ENCODE results near the gene ZNF70. TPM values are rescaled to one million over a fixed set of nuclear protein-coding genes. Genes with fewer than 3 reads are reported as not detected.

Gene ZNF70
- total RNA-seq, 2 donors from 2014 or later, result 2.8 to 3.5 TPM

DNA sequence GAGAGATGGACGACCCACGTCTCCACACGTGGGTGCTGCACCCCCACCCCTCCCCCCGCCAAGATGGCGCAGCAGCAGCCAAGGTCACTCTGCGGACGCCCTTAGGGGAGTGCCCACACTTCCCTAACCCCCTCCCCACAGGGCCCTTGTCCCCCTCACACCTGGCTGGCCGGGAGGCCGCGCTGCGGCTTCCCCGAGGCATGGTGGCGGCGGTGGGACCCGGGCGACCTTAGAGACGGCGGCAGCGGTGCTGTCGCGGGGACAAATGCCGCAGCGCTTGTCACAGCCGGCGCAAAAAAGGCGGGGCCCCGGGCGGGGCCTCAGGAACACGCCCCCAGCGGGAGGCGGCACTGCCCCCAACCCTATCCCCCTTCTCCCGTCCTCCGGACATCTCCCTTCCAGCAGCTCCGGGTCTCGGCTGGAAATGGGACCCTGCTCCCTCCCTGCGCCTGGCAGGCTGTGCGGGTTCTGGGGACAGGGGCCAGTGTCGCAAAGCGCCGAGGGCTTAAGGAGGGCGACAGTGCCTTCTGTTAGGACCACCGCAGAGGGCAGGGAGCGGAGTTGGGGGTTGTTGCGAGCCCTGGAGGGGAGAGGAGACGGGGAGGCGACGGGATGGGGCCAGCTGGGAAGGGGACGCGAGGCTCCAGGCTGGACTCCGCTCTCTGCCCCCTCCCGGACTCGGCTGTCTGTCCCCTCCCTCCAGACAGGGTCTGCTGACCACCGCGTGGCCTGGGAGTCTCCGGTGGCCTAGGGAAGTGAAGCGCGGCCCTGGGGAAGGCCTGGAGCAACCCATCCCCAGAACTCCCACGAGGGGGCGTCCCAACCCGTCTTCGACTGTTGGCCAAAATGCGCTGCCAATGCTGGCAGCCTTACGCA is 17.0 kb upstream of the ZNF70 start, which contains the start of gene CHCHD10:
CHCHD10 (minus strand) TSS at position 300 of the 876 bp plus-strand sequence; CDS start at position 202, 98 bp downstream.
- no peaks in the 10 kb centered on the region for H3K36me3 ChIP-seq
- TF ChIP-seq, protein P1, sequence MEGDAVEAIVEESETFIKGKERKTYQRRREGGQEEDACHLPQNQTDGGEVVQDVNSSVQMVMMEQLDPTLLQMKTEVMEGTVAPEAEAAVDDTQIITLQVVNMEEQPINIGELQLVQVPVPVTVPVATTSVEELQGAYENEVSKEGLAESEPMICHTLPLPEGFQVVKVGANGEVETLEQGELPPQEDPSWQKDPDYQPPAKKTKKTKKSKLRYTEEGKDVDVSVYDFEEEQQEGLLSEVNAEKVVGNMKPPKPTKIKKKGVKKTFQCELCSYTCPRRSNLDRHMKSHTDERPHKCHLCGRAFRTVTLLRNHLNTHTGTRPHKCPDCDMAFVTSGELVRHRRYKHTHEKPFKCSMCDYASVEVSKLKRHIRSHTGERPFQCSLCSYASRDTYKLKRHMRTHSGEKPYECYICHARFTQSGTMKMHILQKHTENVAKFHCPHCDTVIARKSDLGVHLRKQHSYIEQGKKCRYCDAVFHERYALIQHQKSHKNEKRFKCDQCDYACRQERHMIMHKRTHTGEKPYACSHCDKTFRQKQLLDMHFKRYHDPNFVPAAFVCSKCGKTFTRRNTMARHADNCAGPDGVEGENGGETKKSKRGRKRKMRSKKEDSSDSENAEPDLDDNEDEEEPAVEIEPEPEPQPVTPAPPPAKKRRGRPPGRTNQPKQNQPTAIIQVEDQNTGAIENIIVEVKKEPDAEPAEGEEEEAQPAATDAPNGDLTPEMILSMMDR (IDR thresholded peaks at IDR 0.05), result peak; percentile 85
- H3K4me1 ChIP-seq, result peaks cover 10% of the 10 kb centered on the region

DNA sequence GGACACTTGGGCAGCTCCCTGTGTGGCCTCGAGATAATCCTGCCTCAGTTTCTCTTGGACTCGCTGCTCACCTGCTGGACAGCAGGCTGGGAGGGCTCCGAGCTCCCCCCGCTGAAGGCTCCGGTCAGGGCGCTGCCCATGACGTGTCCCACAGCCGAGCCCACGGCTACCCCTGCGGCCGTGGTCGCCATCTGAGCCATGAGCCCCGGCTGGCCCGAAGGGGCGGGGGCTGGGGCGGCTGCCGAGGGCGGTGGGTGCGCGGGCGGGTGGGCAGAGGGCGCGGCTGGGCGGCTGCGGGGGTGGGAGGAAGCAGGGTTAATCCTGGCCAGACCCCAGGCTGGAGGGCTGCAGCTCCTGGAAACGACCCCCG is 16.4 kb upstream of the ZNF70 start:
- intact Hi-C loops (cut with DNase I), result loop anchor here (5.0 kb wide), 1 partner anchor 80 kb away; no protein-coding TSS in a partner anchor
- Histone ChIP-seq H3K9ac (ENCODE audit: low read depth in 2 of 2, low read length in 2 of 2) (peak overlapping the region; percentile 94 to 95), H3K27me3 (no peaks in the 10 kb centered on the region), H3K27ac (peak overlapping the region; percentile 77), H3K4me1 (peaks cover 10% of the 10 kb centered on the region), H3K36me3 (no peaks in the 10 kb centered on the region), H3K4me3 (peak overlapping the region; percentile 80), H3K9me3 (no peaks in the 10 kb centered on the region)
- no peak for DNase-seq
- TF ChIP-seq, protein P1 (IDR thresholded peaks at IDR 0.05), result no peak

More for the DNA sequence above, 17.0 kb upstream of the ZNF70 start, which contains the start of gene CHCHD10:
- peak; percentile 90 for DNase-seq
- Histone ChIP-seq H3K9ac (ENCODE audit: low read depth in 2 of 2, low read length in 2 of 2) (peak within 1 kb of the TSS; percentile 94 to 95), H3K27ac (peak within 1 kb of the TSS; percentile 77), H3K4me3 (peak within 1 kb of the TSS; percentile 80), H3K27me3 (no peaks in the 10 kb centered on the region), H3K9me3 (no peaks in the 10 kb centered on the region)
- intact Hi-C loops (cut with DNase I), result loop anchor here (5.0 kb wide), 1 partner anchor 79 kb away; no protein-coding TSS in a partner anchor

DNA sequence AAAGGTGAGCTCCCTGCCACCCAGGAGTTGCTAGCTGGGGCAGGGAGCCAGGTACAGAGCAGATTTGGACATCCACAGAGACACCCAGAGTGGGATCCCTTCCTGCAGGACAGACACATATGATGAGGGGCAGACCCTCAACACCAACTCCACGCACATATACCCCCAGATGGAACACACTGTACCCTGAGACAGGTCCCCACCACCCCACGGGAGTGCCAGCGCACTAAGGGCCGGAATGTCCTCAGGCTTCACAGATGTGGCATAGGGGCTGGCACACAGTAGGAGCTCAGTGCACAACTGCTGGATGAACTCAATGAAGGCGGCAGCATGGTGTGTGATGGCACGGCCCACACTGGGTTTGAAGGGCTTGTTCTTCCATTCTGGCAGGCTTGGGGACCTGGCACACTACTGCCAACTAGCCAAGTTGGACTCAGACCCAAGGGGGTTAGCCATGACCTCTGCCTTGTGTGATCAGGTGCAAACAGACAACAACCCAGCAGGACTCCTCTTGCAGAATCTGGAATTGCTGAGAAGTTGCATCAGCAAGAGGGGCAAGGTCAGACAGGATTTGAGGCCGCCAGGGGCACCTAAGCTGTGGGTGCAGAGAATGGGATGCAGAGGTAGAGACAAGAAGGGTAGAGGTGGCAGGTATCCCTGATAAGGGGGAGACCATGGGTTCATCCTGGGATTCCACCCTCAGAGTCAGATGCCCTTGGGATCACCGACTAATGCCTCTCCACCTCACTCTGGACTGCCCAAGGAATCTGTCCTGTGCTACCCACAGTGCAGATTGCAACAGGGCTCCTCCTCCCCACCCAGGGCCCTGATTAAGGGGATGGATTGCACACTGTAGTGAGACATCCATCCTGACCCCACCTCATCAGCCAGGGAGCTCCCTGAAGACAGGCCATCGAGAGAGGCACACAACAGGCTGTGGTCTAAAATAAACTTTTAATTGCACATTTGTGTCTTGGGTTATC is 14.3 kb upstream of the ZNF70 start:
- DNase-seq, result no peak
- Histone ChIP-seq H3K27me3 (no peaks in the 10 kb centered on the region), H3K36me3 (no peaks in the 10 kb centered on the region), H3K9ac (ENCODE audit: low read depth in 2 of 2, low read length in 2 of 2) (no peak overlapping the region), H3K9me3 (no peaks in the 10 kb centered on the region), H3K4me3 (no peak overlapping the region), H3K4me1 (peaks cover 4% of the 10 kb centered on the region), H3K27ac (no peak overlapping the region)
- TF ChIP-seq, protein P1 (IDR thresholded peaks at IDR 0.05), result no peak
- intact Hi-C loops (cut with DNase I), result loop anchor here (5.0 kb wide), 1 partner anchor 82 kb away; no protein-coding TSS in a partner anchor

DNA sequence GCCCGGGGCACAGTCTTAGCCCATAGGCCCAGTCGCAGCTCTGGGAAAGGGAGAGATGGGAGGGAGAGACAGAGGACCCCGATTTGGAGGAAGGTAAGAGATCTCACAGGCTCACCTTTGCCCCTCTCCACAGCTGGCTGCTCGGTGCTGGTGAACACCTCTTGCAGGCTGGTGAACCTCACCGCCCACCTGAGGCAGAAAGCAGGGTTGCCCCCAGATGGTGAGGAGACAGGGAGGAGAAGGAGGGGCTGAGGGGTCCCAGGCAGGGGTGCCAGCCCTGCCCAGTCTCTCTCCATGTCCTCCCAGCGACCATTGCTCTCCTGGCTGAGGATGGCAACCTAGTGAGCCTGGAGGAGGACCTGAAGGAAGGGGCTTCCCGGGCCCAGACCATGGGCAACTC is 13.0 kb upstream of the ZNF70 start:
- Histone ChIP-seq H3K4me1 (peaks cover 2% of the 10 kb centered on the region), H3K36me3 (no peaks in the 10 kb centered on the region), H3K4me3 (no peak overlapping the region), H3K27ac (no peak overlapping the region), H3K9ac (ENCODE audit: low read depth in 2 of 2, low read length in 2 of 2) (no peak overlapping the region), H3K9me3 (no peaks in the 10 kb centered on the region), H3K27me3 (no peaks in the 10 kb centered on the region)
- intact Hi-C loops (cut with DNase I), result no loop called here
- no peak for DNase-seq
- TF ChIP-seq, protein P1 (IDR thresholded peaks at IDR 0.05), result no peak

DNA sequence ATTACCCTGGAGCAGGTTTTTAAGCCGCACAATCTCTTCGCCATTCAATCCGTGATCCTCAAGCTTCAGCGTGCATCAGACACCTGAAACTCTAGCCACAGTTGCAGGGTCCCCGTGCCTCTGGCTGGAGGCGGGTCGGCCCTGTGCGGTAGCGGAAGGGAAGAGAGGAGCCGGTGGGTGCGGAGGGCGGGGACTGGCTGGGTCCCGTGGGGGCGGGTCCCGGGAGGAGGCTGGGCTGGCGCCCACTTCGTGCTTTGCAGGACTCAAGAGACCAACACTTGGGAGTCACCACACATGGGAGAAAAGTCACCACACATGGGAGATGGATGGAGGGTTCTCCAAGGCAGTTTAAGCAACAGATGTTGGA is 12.7 kb upstream of the ZNF70 start:
- H3K9ac ChIP-seq (ENCODE audit: low read depth in 2 of 2, low read length in 2 of 2), result no peak overlapping the region
- H3K4me1 ChIP-seq, result no peaks in the 10 kb centered on the region
- no peaks in the 10 kb centered on the region for H3K27me3 ChIP-seq
- intact Hi-C loops (cut with DNase I), result no loop called here
- no peak overlapping the region for H3K4me3 ChIP-seq
- H3K9me3 ChIP-seq, result no peaks in the 10 kb centered on the region
- TF ChIP-seq, protein P1 (IDR thresholded peaks at IDR 0.05), result no peak
- no peak for DNase-seq
- no peaks in the 10 kb centered on the region for H3K36me3 ChIP-seq
- no peak overlapping the region for H3K27ac ChIP-seq

Data from colonic mucosa (tissue), 4 donors.